HepG2 (cell line): Measurements from ENCODE around the gene SSNA1. TPM values are rescaled to one million over a fixed set of nuclear protein-coding genes. Genes with fewer than 3 reads are reported as not detected.
A peak's percentile ranks its signal among the peaks of the same experiment; 100 is the strongest.

Experiments used
- CCAR2 ChIP-seq: fragments of 200-400 bp; formaldehyde crosslinking; optimal IDR thresholded peaks from 2 replicates; pipeline ENCODE3; 2018; ENCODE audit warnings: low read depth, mild to moderate bottlenecking, low read length, moderate library complexity
- GATAD2A ChIP-seq: IDR thresholded peaks from 2 replicates; pipeline ENCODE4 v1.6.1; 2016
- HNRNPH1 ChIP-seq: fragments of 200-400 bp; formaldehyde crosslinking; optimal IDR thresholded peaks from 2 replicates; pipeline ENCODE3; 2017; ENCODE audit warnings: mild to moderate bottlenecking, low read depth, low read length
- HNRNPL ChIP-seq: fragments of 200-400 bp; formaldehyde crosslinking; IDR thresholded peaks from 2 replicates; pipeline ENCODE4 v1.6.1; 2017; ENCODE audit warnings: mild to moderate bottlenecking, low read depth, low read length
- JARID2 ChIP-seq: sonication (generic); formaldehyde crosslinking; IDR thresholded peaks from 2 replicates; pipeline ENCODE4 v1.8.1; 2023; ENCODE audit warnings: missing genetic modification reagents, inconsistent platforms; ENCODE audit not compliant: insufficient replicate concordance
- KAT7 ChIP-seq: IDR thresholded peaks from 2 replicates; pipeline ENCODE4 v1.6.1; 2018; ENCODE audit warnings: borderline replicate concordance, missing compliant biosample characterization
- MTA3 ChIP-seq: sonication (generic); formaldehyde crosslinking; IDR thresholded peaks from 2 replicates; pipeline ENCODE4 v1.4.0; 2020; ENCODE audit warnings: missing genetic modification reagents
- POLR2AphosphoS5 ChIP-seq: IDR thresholded peaks from 2 replicates; pipeline ENCODE4 v1.6.1; 2012; ENCODE audit warnings: low read depth, low read length
- SAP130 ChIP-seq: IDR thresholded peaks from 2 replicates; pipeline ENCODE4 v1.6.1; 2016; ENCODE audit warnings: low read depth
- ZBTB1 ChIP-seq: sonication (generic); formaldehyde crosslinking; IDR thresholded peaks from 2 replicates; pipeline ENCODE4 v1.4.0; 2020; ENCODE audit warnings: missing genetic modification reagents, borderline replicate concordance
- ZNF674 ChIP-seq: sonication (generic); formaldehyde crosslinking; IDR thresholded peaks from 2 replicates; pipeline ENCODE4 v1.5.0; 2020; ENCODE audit warnings: low read depth, mild to moderate bottlenecking, missing genetic modification reagents
- polyA plus RNA-seq, 8 experiments: library from polyadenylated mRNA; depleted of rRNA in 3 of 8; stranded (reverse) in 7 of 8; unstranded in 1 of 8; fragments of >200 nt; fragmentation: Illumina TruSeq in 4 of 8; extraction: Trizol in 4 of 8; gene quantifications; 2 replicates each; pipeline versions ENCODE4 v1.2.1 to v1.2.3, GENCODE V29; 2011 to 2016; ENCODE audit warnings: low read depth in 4 of 8, missing spikeins in 1 of 8, mixed read lengths in 1 of 8; ENCODE audit not compliant: insufficient read depth in 1 of 8
- total RNA-seq, 5 experiments: library from RNA; depleted of rRNA; stranded (reverse); fragments of >200 nt; fragmentation: Illumina TruSeq; extraction: Trizol; gene quantifications; 2 replicates each; pipeline ENCODE4 v1.2.3, GENCODE V29; 2016; ENCODE audit warnings: low read depth in 1 of 5
- TF ChIP-seq, protein P1 (sequence below): IDR thresholded peaks from 2 replicates; pipeline ENCODE4 v1.6.1; 2016; ENCODE audit warnings: mild to moderate bottlenecking, missing biosample characterization, missing genetic modification reagents
- TF ChIP-seq, protein P2 (sequence below): IDR thresholded peaks from 2 replicates; pipeline ENCODE4 v1.6.1; 2016; ENCODE audit warnings: missing compliant biosample characterization, missing genetic modification reagents, borderline replicate concordance
- TF ChIP-seq, protein P3 (sequence below): sonication (generic); formaldehyde crosslinking; IDR thresholded peaks from 2 replicates; pipeline ENCODE4 v1.4.0; 2020; ENCODE audit warnings: missing genetic modification reagents
- TF ChIP-seq, protein P4 (sequence below): sonication (generic); formaldehyde crosslinking; IDR thresholded peaks from 2 replicates; pipeline ENCODE4 v1.4.0; 2020; ENCODE audit warnings: mild to moderate bottlenecking, missing genetic modification reagents, borderline replicate concordance
- TF ChIP-seq, protein P5 (sequence below): sonication (generic); formaldehyde crosslinking; IDR thresholded peaks from 2 replicates; pipeline ENCODE4 v1.5.1; 2020; ENCODE audit warnings: mild to moderate bottlenecking, missing genetic modification reagents, moderate library complexity
- TF ChIP-seq, protein P6 (sequence below): IDR thresholded peaks from 2 replicates; pipeline ENCODE4 v1.6.1; 2016

SSNA1 gene
- total and polyA plus RNA-seq, 2 of the 13 experiments (the other 11 are each of a cell fraction or from before 2014, with no cell fraction given) = 35.9 to 49.4 TPM

DNA sequence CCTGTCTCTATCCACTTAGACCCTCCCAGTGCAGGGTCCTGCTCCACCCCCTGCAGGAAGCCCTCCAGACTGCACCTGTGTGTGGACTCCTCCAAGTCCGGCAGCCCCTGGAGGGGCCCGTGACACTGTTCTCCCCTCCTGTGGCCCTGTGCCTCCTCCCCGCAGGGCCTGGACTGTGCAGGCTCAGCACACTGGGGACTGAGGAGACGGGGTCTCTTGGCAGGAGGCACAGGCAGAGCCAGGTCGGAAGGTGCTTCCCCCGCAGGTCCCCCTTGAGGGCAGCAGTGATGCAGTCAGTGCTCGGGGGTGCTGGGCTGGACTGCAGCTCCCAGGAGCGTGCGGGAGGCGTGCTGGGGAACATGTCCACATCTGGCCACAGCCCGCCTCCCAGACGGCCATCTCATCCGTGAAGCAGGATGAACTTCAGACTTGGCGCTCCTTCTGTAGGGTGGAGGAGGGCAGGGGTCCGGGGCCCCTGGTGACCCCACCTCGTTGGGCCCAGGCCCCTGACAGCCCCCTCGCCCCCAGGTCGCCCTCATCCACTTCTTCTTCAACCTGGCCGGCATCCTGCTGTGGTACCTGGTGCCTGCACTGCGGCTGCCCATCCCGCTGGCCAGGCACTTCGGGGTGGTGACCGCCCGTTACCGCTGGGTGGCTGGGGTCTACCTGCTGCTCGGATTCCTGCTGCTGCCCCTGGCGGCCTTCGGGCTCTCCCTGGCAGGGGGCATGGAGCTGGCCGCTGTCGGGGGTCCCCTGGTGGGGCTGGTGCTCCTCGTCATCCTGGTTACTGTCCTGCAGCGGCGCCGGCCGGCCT lies 47.2 kb downstream of the SSNA1 start (continued):
- TF ChIP-seq, protein P1, sequence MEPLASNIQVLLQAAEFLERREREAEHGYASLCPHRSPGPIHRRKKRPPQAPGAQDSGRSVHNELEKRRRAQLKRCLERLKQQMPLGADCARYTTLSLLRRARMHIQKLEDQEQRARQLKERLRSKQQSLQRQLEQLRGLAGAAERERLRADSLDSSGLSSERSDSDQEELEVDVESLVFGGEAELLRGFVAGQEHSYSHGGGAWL = no peak; the same call in 1 of the 2 replicates
- TF ChIP-seq POLR2AphosphoS5 (no peak), ZNF674 (CRISPR knock-in tag) (no peak), GATAD2A (no peak; the same call in 1 of the 2 replicates), ZBTB1 (no peak), MTA3 (CRISPR knock-in tag) (no peak), KAT7 (no peak), CCAR2 (no peak), HNRNPL (0 out of 2 replicates have a peak, but pooled peaks have one; percentile 13), JARID2 (CRISPR knock-in tag) (no peak), HNRNPH1 (no peak), SAP130 (CRISPR knock-in tag) (peak; percentile 84)
- TF ChIP-seq, protein P2, sequence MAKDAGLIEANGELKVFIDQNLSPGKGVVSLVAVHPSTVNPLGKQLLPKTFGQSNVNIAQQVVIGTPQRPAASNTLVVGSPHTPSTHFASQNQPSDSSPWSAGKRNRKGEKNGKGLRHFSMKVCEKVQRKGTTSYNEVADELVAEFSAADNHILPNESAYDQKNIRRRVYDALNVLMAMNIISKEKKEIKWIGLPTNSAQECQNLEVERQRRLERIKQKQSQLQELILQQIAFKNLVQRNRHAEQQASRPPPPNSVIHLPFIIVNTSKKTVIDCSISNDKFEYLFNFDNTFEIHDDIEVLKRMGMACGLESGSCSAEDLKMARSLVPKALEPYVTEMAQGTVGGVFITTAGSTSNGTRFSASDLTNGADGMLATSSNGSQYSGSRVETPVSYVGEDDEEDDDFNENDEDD (CRISPR knock-in tag) = peak; percentile 61; the same call in 1 of the 2 replicates
- TF ChIP-seq, protein P3, sequence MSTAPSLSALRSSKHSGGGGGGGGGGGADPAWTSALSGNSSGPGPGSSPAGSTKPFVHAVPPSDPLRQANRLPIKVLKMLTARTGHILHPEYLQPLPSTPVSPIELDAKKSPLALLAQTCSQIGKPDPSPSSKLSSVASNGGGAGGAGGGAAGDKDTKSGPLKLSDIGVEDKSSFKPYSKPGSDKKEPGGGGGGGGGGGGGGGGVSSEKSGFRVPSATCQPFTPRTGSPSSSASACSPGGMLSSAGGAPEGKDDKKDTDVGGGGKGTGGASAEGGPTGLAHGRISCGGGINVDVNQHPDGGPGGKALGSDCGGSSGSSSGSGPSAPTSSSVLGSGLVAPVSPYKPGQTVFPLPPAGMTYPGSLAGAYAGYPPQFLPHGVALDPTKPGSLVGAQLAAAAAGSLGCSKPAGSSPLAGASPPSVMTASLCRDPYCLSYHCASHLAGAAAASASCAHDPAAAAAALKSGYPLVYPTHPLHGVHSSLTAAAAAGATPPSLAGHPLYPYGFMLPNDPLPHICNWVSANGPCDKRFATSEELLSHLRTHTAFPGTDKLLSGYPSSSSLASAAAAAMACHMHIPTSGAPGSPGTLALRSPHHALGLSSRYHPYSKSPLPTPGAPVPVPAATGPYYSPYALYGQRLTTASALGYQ (CRISPR knock-in tag) = no peak
- TF ChIP-seq, protein P4, sequence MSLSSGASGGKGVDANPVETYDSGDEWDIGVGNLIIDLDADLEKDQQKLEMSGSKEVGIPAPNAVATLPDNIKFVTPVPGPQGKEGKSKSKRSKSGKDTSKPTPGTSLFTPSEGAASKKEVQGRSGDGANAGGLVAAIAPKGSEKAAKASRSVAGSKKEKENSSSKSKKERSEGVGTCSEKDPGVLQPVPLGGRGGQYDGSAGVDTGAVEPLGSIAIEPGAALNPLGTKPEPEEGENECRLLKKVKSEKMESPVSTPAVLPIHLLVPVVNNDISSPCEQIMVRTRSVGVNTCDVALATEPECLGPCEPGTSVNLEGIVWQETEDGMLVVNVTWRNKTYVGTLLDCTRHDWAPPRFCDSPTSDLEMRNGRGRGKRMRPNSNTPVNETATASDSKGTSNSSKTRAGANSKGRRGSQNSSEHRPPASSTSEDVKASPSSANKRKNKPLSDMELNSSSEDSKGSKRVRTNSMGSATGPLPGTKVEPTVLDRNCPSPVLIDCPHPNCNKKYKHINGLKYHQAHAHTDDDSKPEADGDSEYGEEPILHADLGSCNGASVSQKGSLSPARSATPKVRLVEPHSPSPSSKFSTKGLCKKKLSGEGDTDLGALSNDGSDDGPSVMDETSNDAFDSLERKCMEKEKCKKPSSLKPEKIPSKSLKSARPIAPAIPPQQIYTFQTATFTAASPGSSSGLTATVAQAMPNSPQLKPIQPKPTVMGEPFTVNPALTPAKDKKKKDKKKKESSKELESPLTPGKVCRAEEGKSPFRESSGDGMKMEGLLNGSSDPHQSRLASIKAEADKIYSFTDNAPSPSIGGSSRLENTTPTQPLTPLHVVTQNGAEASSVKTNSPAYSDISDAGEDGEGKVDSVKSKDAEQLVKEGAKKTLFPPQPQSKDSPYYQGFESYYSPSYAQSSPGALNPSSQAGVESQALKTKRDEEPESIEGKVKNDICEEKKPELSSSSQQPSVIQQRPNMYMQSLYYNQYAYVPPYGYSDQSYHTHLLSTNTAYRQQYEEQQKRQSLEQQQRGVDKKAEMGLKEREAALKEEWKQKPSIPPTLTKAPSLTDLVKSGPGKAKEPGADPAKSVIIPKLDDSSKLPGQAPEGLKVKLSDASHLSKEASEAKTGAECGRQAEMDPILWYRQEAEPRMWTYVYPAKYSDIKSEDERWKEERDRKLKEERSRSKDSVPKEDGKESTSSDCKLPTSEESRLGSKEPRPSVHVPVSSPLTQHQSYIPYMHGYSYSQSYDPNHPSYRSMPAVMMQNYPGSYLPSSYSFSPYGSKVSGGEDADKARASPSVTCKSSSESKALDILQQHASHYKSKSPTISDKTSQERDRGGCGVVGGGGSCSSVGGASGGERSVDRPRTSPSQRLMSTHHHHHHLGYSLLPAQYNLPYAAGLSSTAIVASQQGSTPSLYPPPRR = no peak
- TF ChIP-seq, protein P5, sequence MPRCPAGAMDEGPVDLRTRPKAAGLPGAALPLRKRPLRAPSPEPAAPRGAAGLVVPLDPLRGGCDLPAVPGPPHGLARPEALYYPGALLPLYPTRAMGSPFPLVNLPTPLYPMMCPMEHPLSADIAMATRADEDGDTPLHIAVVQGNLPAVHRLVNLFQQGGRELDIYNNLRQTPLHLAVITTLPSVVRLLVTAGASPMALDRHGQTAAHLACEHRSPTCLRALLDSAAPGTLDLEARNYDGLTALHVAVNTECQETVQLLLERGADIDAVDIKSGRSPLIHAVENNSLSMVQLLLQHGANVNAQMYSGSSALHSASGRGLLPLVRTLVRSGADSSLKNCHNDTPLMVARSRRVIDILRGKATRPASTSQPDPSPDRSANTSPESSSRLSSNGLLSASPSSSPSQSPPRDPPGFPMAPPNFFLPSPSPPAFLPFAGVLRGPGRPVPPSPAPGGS (CRISPR knock-in tag) = no peak; the same call in 1 of the 2 replicates
- TF ChIP-seq, protein P6, sequence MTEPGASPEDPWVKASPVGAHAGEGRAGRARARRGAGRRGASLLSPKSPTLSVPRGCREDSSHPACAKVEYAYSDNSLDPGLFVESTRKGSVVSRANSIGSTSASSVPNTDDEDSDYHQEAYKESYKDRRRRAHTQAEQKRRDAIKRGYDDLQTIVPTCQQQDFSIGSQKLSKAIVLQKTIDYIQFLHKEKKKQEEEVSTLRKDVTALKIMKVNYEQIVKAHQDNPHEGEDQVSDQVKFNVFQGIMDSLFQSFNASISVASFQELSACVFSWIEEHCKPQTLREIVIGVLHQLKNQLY (CRISPR knock-in tag) = peak; percentile 78; the same call in 1 of the 2 replicates
